OCI-LY3 (cell line): ENCODE measurements around the gene LEMD1.

Experiments
- H2AFZ ChIP-seq: fragments of 200-600, 300-600 bp; shearing (Covaris generic); 2 replicates; pipeline ENCODE4 v1.6.0; 2014; ENCODE audit warnings: antibody characterized with exemption, low read depth, low read length
- H3K27ac ChIP-seq: fragments of 200-600, 300-600 bp; sonication (generic); 2 replicates; pipeline ENCODE4 v1.5.1; 2014; ENCODE audit warnings: mild to moderate bottlenecking, low read length, moderate library complexity, mixed read lengths
- H3K27me3 ChIP-seq: fragments of 200-600, 300-600 bp; sonication (generic); 2 replicates; pipeline ENCODE4 v1.6.1; 2014; ENCODE audit warnings: low read depth, low read length, mixed read lengths
- H3K36me3 ChIP-seq: fragments of 200-600, 300-600 bp; sonication (generic); replicated peaks from 2 replicates; pipeline ENCODE3; 2014; ENCODE audit warnings: low read depth, low read length, mixed read lengths
- H3K4me1 ChIP-seq: fragments of 300-600, 200-600 bp; sonication (generic); 2 replicates; pipeline ENCODE4 v1.6.1; 2014; ENCODE audit warnings: low read length, mixed read lengths
- H3K4me2 ChIP-seq: fragments of 200-600, 300-600 bp; sonication (generic); 2 replicates; pipeline ENCODE4 v1.6.1; 2014; ENCODE audit warnings: low read length, mixed read lengths
- H3K4me3 ChIP-seq: fragments of 300-600, 200-600 bp; sonication (generic); 2 replicates; pipeline ENCODE4 v1.5.1; 2014; ENCODE audit warnings: antibody characterized with exemption, mild to moderate bottlenecking, low read length, moderate library complexity
- H3K79me2 ChIP-seq: fragments of 300-600, 200-600 bp; shearing (Covaris generic); 2 replicates; pipeline ENCODE4 v1.6.1; 2014; ENCODE audit warnings: mild to moderate bottlenecking, low read length, mixed read lengths
- H3K9ac ChIP-seq: fragments of 300-600, 200-600 bp; shearing (Covaris generic); 2 replicates; pipeline ENCODE4 v1.6.0; 2014; ENCODE audit warnings: mild to moderate bottlenecking, low read length, moderate library complexity
- H3K9me3 ChIP-seq: fragments of 200-600, 300-600 bp; shearing (Covaris generic); 2 replicates; pipeline ENCODE4 v1.6.1; 2014; ENCODE audit warnings: low read length, mixed read lengths; ENCODE audit not compliant: insufficient read depth
- H4K20me1 ChIP-seq: fragments of 200-600, 300-600 bp; sonication (generic); 2 replicates; pipeline ENCODE4 v1.6.1; 2016; ENCODE audit warnings: low read length, mixed read lengths; ENCODE audit not compliant: insufficient read depth
- EZH2phosphoT487 ChIP-seq: fragments of 200-600 bp; shearing (Covaris generic); IDR thresholded peaks from 2 replicates; pipeline ENCODE4 v1.6.1; 2018; ENCODE audit warnings: antibody characterized with exemption, mixed run types, low read depth
- TF ChIP-seq, protein P1 (sequence below): fragments of 200-600, 300-600 bp; sonication (generic); IDR thresholded peaks from 2 replicates; pipeline ENCODE4 v1.5.1; 2014; ENCODE audit warnings: antibody characterized with exemption, low read length, low read depth

LEMD1 gene

DNA sequence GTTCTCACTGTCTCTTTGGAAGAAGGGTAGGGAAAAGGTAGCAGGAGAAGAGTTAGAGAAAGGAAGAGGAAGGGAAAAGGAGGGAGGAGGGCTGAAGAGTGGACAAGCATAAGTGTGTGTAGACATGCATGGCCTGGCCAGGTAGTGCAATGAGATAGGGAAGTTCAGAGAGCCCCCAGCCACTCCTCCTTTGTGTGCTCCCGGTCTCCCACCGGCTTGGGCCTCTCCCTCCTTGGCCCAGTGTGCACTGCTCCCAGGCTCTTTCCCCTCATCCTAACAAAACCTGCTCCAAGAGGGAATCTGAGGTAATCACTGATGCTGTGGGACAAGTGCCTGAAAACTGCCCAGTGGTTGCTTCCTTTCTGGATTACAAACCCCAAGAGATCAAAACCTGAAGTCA is 10.3 kb upstream of the LEMD1 start:
- Histone ChIP-seq H3K27me3 (peaks cover 55% of the 10 kb centered on the region), H3K9ac (no peak overlapping the region), H3K9me3 (no peaks in the 10 kb centered on the region), H3K4me1 (peaks cover 34% of the 10 kb centered on the region), H3K79me2 (no peaks in the 10 kb centered on the region), H3K36me3 (no peaks in the 10 kb centered on the region), H2AFZ (no peak overlapping the region), H4K20me1 (no peaks in the 10 kb centered on the region), H3K4me3 (no peak overlapping the region), H3K27ac (no peak overlapping the region), H3K4me2 (no peak overlapping the region)
- no peak for TF ChIP-seq EZH2phosphoT487
- TF ChIP-seq, protein P1, sequence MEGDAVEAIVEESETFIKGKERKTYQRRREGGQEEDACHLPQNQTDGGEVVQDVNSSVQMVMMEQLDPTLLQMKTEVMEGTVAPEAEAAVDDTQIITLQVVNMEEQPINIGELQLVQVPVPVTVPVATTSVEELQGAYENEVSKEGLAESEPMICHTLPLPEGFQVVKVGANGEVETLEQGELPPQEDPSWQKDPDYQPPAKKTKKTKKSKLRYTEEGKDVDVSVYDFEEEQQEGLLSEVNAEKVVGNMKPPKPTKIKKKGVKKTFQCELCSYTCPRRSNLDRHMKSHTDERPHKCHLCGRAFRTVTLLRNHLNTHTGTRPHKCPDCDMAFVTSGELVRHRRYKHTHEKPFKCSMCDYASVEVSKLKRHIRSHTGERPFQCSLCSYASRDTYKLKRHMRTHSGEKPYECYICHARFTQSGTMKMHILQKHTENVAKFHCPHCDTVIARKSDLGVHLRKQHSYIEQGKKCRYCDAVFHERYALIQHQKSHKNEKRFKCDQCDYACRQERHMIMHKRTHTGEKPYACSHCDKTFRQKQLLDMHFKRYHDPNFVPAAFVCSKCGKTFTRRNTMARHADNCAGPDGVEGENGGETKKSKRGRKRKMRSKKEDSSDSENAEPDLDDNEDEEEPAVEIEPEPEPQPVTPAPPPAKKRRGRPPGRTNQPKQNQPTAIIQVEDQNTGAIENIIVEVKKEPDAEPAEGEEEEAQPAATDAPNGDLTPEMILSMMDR: no peak

DNA sequence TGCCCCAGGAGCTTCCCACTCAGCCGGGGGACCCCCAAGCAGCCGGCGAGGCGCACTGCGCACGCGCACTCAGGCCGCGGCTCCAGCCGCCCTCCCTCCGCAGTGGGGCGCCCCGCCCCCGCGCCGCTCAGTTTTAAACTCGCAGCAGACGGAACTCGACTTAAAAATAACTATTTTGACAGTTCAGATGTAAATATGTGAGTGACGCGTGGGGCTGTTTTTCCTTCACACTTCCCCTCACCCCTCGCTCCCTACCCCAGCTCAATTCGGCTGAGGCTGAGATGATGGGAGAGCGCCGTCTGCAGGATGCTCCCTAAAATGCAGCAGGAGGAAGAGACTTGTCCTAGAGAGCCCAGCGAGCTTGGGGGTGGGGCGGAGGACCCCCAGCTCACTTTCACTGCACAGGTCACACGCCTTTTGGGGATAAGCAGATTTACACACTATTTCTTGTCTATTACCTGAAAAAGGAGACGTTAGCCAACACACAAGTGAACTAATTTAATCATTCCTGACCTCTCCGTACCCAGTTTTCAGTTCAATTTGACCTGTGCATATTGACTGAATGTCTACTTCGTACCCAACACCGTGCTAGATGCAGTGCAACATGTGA is 8.9 kb upstream of the LEMD1 start:
- TF ChIP-seq, protein P1: peak; percentile 96
- no peak for TF ChIP-seq EZH2phosphoT487
- no peaks in the 10 kb centered on the region for H4K20me1 ChIP-seq
- no peaks in the 10 kb centered on the region for H3K79me2 ChIP-seq
- H3K4me1 ChIP-seq: peaks cover 30% of the 10 kb centered on the region
- H3K4me3 ChIP-seq: peak overlapping the region; percentile 82
- peaks cover 52% of the 10 kb centered on the region for H3K27me3 ChIP-seq
- peak overlapping the region; percentile 83 for H3K4me2 ChIP-seq
- no peaks in the 10 kb centered on the region for H3K36me3 ChIP-seq
- no peaks in the 10 kb centered on the region for H3K9me3 ChIP-seq
- peak overlapping the region; percentile 95 for H2AFZ ChIP-seq
- H3K9ac ChIP-seq: peak overlapping the region; percentile 30; the same call in 1 of the 2 replicates
- no peak overlapping the region for H3K27ac ChIP-seq

DNA sequence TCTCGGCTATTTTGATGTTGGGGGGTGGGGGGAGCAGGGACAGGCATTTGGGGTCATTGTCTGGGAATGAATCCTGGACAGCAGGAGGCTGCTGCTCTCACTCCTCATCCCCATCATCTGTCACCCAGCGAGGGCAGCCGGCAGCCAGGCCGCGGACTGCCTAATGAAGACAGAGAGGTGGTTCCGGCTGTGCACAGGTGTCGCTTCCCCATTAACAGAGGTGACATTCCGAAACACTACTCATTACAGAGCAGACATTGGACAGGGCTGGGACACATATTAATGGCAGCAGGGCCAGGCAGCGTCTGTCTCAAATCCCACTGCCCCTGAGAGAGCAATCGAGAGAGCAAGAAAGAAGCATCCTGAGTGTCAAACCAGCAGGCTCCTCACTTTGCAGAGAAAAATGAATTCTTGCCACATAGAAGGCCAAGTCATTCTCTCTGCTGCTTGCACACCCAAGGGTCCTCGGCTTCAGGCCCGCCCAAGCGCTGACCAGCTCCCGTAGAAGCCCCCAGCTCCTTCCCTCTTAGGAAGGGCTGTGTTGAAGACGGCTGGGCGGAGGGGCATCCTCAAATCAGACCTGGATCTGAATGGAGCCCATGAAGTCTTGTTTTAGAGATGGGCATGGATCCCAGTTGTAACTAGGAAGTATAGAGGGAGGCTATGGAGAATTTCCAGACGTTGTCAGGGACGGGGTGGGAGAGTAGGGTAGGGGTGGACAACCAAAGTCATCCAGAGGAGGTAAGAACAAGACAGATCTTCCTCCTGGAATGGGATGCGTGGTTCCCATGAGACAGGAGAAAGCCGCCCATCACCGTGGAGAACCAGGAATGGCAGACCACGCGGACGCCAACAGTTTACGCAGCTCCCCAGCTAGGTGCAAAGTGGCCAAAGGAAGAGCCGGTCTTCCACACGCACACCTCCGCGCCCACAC is 8.2 kb upstream of the LEMD1 start:
- no peaks in the 10 kb centered on the region for H3K79me2 ChIP-seq
- peak overlapping the region; percentile 95 for H2AFZ ChIP-seq
- H3K27me3 ChIP-seq: peaks cover 59% of the 10 kb centered on the region
- peaks cover 22% of the 10 kb centered on the region for H3K4me1 ChIP-seq
- no peaks in the 10 kb centered on the region for H4K20me1 ChIP-seq
- H3K4me3 ChIP-seq: peak overlapping the region; percentile 82
- H3K9ac ChIP-seq: no peak overlapping the region; the same call in 1 of the 2 replicates
- no peaks in the 10 kb centered on the region for H3K36me3 ChIP-seq
- H3K9me3 ChIP-seq: no peaks in the 10 kb centered on the region
- H3K4me2 ChIP-seq: peak overlapping the region; percentile 83
- no peak overlapping the region for H3K27ac ChIP-seq
- TF ChIP-seq EZH2phosphoT487: no peak
- TF ChIP-seq, protein P1: no peak
